GM18505 (cell line): ENCODE measurements around the gene COL10A1.

Source experiments
- ATAC-seq: cut with Tn5 transposase; IDR thresholded peaks from one replicate; pipeline ENCODE4 v1.9.1; 2021; ENCODE audit not compliant: unreplicated experiment
- POLR2A ChIP-seq: IDR thresholded peaks from 4 replicates; pipeline ENCODE4 v1.6.1; 2011; ENCODE audit warnings: borderline replicate concordance; ENCODE audit not compliant: insufficient read depth, insufficient read length; ENCODE audit errors: extremely low read depth

Gene COL10A1

GRCh38 chr6:116145803-116146675 is 20.1 kb upstream of the COL10A1 start:
- ATAC-seq, result no peak

DNA sequence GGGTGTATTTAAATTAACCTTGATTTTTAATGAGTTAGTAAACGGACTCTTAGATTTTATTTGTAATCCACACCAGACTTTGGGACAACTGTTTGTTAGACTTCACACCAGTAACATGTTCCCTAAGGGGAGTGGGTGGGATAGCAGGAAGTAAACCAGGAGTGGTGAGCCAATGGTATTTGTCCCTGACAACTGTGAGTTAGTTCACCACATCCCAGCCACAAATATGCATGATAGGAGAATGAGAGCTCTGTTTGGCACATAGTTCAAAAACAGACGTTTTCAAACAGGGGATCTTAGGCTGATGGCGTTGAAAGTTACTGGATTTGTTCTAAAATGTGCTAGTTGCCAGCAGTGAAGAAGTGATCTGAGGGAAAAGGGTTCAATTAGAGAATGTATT is 18.7 kb upstream of the COL10A1 start:
- ATAC-seq, result no peak
- no peak for TF ChIP-seq POLR2A

More at GRCh38 chr6:116145803-116146675, 20.1 kb upstream of the COL10A1 start:
- TF ChIP-seq POLR2A, result no peak

GRCh38 chr6:116139917-116140316 is 14.0 kb upstream of the COL10A1 start:
- no peak for TF ChIP-seq POLR2A
- ATAC-seq, result no peak

- no peak for ATAC-seq
- TF ChIP-seq POLR2A, result no peak
Measured at GRCh38 chr6:116136933-116137340, 11.0 kb upstream of the COL10A1 start.

- ATAC-seq, result no peak
- TF ChIP-seq POLR2A, result no peak
Measured at GRCh38 chr6:116136373-116136772, 10.4 kb upstream of the COL10A1 start.

GRCh38 chr6:116133453-116133852 is 7.5 kb upstream of the COL10A1 start:
- no peak for TF ChIP-seq POLR2A
- no peak for ATAC-seq

DNA sequence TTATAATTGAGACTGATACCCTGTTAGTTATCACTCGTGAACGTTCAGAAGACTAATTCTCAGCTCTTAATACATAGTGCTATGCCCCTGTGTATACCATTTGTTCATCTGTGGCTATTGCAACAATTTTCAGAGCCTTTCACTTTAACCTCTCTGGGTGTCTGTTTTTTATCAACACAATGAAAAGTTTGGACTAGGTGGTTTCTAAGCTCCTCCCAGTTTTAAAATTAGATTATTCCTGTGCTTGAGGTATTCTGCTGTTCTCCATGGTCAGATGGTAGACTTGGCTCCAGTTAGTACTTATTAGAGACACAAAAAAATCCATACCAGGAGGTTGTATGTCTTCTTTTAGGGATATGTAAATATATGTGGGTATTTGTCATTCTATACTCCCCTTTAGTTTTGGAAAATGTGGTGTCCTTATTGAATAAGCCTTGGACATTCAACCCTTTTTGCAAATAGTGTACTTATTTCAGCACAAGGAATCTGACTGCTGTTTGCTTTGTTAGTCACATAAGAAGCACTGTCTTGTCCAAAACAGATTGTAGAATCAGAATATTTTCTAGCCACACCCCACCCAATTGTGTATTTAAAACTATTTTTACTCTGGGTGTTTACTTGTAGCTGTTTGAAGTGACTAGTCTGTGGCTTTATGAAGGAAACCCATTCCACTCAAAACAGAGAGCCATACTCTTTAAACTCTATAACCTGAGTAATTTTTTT is 2.0 kb upstream of the COL10A1 start:
- no peak for ATAC-seq
- TF ChIP-seq POLR2A, result no peak

DNA sequence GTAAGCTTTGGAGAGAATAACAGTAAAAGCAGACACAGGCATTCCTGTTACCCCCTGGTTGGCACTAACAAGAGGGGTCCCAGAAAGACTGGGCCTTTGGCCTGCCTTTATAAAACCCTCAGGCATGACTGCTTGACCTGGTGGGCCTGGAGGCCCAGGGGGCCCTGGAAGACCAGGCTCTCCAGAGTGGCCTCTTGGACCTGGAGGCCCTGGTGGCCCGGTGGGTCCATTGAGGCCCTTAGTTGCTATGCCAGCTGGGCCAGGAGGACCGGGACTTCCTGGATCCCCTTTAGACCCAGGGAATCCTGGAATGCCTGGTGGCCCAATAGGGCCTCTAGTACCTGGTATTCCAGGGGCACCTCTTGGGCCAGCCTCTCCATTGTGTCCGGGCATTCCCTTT is 5.5 kb downstream of the COL10A1 start:
- no peak for ATAC-seq
- no peak for TF ChIP-seq POLR2A

GRCh38 chr6:116118608-116119007 is 7.3 kb downstream of the COL10A1 start:
- ATAC-seq, result no peak

GRCh38 chr6:116115781-116116180 is 10.2 kb downstream of the COL10A1 start:
- no peak for ATAC-seq
- no peak for TF ChIP-seq POLR2A

More at GRCh38 chr6:116118608-116119007, 7.3 kb downstream of the COL10A1 start:
- TF ChIP-seq POLR2A, result no peak

DNA sequence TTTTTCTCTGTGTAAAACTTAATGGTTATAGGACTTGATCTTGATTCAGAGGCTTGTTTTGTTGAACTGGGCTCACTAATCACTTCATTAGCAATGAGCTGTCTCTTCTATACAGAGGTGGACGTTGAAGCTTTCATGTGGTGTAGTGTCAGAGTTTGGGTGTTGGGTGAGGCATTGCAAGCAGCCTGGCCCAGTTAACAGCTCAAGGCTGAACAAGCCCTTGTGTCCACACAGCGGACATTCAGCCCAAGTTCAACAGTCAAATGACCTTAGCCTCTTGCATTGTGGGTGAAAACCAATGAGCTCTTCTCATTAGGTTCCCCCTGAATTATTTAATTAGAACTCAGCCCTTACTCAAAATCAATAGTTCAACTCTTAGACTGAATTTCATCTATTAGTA is 12.5 kb downstream of the COL10A1 start:
- TF ChIP-seq POLR2A, result no peak
- no peak for ATAC-seq

DNA sequence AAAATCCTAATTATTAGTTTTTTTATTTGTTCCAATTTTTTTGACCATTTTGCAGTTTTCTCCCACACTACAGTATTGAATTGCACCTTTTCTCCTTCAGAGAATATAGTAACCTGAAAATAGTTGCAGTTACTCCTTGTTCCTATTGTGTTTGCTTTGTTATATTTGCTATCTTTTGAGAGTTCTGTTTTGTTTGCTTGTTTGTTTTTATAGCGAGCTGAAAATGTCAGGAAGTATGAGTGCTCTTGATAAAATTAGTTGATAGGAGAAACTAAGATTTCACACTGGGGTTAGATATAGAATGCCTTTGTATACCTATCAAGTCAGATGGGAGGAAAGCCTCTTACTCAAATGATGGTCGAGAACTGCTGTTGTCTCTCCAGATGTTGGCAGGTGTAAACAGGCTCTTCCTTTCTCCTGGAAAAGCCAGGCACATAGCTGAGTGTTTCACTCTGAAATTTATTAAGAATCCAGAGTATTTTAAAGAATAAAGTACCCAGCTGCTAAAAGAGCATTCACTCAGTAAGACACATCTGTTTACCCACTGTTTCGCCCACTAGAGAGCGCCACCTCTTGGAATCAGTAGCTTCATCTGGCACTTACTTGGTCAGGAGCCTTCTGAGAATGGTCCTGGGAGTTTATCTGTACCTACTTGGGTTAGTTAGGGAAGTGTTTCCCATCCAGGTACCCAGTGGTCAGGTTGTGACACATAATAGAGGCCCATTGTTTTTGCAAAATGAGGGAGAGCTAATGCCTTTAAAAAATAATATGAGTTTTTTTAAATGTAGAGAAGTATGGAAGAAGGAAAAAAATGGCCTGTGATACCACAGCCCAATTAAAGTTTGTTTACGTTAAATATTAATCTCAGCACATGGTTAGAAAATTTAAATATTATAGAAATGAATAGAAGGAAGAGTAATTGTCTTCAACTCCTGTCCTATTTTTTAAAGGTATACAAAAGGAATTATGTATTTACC is 14.1 kb downstream of the COL10A1 start:
- TF ChIP-seq POLR2A, result no peak
- ATAC-seq, result peak; percentile 72

- no peak for ATAC-seq
- TF ChIP-seq POLR2A, result no peak
Measured at GRCh38 chr6:116108836-116109235, 17.1 kb downstream of the COL10A1 start.

DNA sequence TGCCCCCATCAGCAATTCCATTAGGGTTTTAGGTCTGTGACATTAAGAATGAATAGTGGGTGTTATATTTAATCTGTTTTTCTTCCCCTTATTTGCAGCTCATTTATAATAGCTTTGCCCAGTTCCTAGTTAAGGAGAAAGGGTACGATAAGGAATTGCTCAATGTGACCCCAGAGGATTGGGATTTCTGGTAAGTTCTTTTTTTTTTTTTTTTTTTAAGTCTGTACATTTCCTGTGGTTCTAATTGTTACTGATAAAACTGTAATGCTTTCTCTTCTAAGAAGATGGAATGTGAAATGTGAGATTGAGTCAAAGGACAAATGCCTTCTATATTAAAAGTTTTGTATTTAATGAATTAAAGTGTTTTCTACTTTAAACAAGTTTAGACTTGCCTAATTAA is 19.8 kb downstream of the COL10A1 start:
- ATAC-seq, result no peak
- TF ChIP-seq POLR2A, result no peak

DNA sequence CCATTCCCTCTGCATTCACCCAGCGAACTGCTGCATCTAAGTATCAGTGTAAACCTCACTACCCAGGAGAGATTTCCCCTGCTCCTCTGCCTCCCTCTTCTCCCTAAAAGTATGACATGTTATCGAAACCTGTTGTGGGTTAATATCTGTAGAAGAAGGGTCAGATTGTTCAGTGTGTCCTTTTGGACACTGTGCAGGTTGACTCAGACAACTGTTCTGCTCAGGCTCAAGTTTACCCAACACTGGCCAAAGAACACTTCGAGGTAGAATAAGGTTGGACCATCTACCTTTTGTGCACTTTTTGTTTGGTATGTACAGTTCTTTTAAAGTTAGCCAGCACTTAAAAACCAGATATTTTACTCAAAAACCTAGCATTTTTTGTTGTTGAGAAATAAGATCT is 20.7 kb downstream of the COL10A1 start:
- ATAC-seq, result no peak
- no peak for TF ChIP-seq POLR2A
